GM18861 (cell line): ENCODE measurements around the gene UBTFL1.
"Not testable (repeated sequence)": the region's sequence is repeated elsewhere in the genome, so short reads cannot be mapped to it uniquely, and the experiment has no call there.

Experiments
- ATAC-seq: cut with Tn5 transposase; IDR thresholded peaks from one replicate; pipeline ENCODE4 v1.9.1; 2021; ENCODE audit not compliant: unreplicated experiment

The UBTFL1 gene

GRCh38 chr11:90085650-90086049, at the start of gene UBTFL1:
TSS of gene UBTFL1 (plus strand) at chr11:90085950. CDS start at chr11:90085950, 0 bp downstream.
- ATAC-seq = not testable (repeated sequence)

GRCh38 chr11:90051591-90052209, 34.0 kb upstream of the UBTFL1 start:
- ATAC-seq = not testable (repeated sequence)

- not testable (repeated sequence) for ATAC-seq
Observed at GRCh38 chr11:90052311-90052710, 33.4 kb upstream of the UBTFL1 start.

GRCh38 chr11:90053545-90053944, 32.2 kb upstream of the UBTFL1 start:
- ATAC-seq = not testable (repeated sequence)

GRCh38 chr11:90088731-90089130, 3.0 kb downstream of the UBTFL1 start:
- ATAC-seq = not testable (repeated sequence)

- not testable (repeated sequence) for ATAC-seq
Observed at GRCh38 chr11:90095230-90095924, 9.6 kb downstream of the UBTFL1 start.

GRCh38 chr11:90098261-90098660, 12.5 kb downstream of the UBTFL1 start:
- ATAC-seq = not testable (repeated sequence)

GRCh38 chr11:90100431-90100830, 14.7 kb downstream of the UBTFL1 start:
- ATAC-seq = no peak

GRCh38 chr11:90113541-90113940, 27.8 kb downstream of the UBTFL1 start:
- ATAC-seq = no peak

- ATAC-seq = no peak
Observed at GRCh38 chr11:90120191-90120590, 34.4 kb downstream of the UBTFL1 start.

- ATAC-seq = no peak
Observed at GRCh38 chr11:90124371-90124770, 38.6 kb downstream of the UBTFL1 start.

GRCh38 chr11:90124946-90125345, 39.2 kb downstream of the UBTFL1 start:
- no peak for ATAC-seq

GRCh38 chr11:90133560-90134477, 48.1 kb downstream of the UBTFL1 start:
- ATAC-seq = no peak

GRCh38 chr11:90134478-90135003, 48.8 kb downstream of the UBTFL1 start, which contains the start of gene NAALAD2:
TSS of gene NAALAD2 (plus strand) at chr11:90134663. CDS start at chr11:90134759, 96 bp downstream.
- ATAC-seq = peak; percentile 93

GRCh38 chr11:90135016-90135415, 49.3 kb downstream of the UBTFL1 start:
- ATAC-seq = no peak
